Measurements from ENCODE around the gene ADGB.

Gene ADGB

DNA sequence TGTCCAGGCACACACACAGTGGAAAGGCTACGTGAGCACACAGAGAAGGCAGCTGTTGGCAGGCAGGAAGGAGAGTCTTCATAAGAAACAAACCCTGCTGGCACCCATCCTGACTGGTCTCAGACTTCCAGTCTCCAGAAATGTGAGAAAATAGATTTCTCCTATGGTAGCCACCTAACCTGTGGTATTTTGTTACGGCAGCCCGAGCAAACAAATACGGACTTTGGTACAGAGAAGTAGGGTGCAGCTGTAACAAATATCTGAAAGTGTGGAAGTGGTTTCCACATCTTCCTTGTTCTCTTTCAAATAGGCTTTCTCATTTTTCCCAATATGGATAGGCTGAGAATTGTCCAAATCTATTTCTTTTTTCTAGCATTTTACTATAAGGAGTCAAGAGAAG, 94.6 kb downstream of the ADGB start:
- TF ChIP-seq, protein P1, sequence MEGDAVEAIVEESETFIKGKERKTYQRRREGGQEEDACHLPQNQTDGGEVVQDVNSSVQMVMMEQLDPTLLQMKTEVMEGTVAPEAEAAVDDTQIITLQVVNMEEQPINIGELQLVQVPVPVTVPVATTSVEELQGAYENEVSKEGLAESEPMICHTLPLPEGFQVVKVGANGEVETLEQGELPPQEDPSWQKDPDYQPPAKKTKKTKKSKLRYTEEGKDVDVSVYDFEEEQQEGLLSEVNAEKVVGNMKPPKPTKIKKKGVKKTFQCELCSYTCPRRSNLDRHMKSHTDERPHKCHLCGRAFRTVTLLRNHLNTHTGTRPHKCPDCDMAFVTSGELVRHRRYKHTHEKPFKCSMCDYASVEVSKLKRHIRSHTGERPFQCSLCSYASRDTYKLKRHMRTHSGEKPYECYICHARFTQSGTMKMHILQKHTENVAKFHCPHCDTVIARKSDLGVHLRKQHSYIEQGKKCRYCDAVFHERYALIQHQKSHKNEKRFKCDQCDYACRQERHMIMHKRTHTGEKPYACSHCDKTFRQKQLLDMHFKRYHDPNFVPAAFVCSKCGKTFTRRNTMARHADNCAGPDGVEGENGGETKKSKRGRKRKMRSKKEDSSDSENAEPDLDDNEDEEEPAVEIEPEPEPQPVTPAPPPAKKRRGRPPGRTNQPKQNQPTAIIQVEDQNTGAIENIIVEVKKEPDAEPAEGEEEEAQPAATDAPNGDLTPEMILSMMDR (IDR thresholded peaks at IDR 0.05): no peak
- H3K4me3 Mint-ChIP-seq: no peak overlapping the region
- no peak for DNase-seq
- H3K9me3 Mint-ChIP-seq: no peaks in the 10 kb centered on the region
- no peaks in the 10 kb centered on the region for H3K36me3 Mint-ChIP-seq (ENCODE audit: low read depth)
- H3K4me1 Mint-ChIP-seq: no peaks in the 10 kb centered on the region
- no peak overlapping the region for H3K27ac Mint-ChIP-seq
- H3K27me3 Mint-ChIP-seq (ENCODE audit: low read depth, poor library complexity): peaks cover 9% of the 10 kb centered on the region

GRCh38 chr6:146697921-146698320, 99.1 kb downstream of the ADGB start:
- Mint-ChIP-seq H3K4me1 (no peaks in the 10 kb centered on the region), H3K4me3 (no peak overlapping the region), H3K27ac (no peak overlapping the region), H3K9me3 (no peaks in the 10 kb centered on the region), H3K36me3 (ENCODE audit: low read depth) (no peaks in the 10 kb centered on the region), H3K27me3 (ENCODE audit: low read depth, poor library complexity) (peaks cover 9% of the 10 kb centered on the region)
- DNase-seq: no peak
- TF ChIP-seq, protein P1 (IDR thresholded peaks at IDR 0.05): no peak

GRCh38 chr6:146700078-146700686, 101.4 kb downstream of the ADGB start:
- H3K27me3 Mint-ChIP-seq (ENCODE audit: low read depth, poor library complexity): peaks cover 8% of the 10 kb centered on the region
- no peak overlapping the region for H3K27ac Mint-ChIP-seq
- no peaks in the 10 kb centered on the region for H3K36me3 Mint-ChIP-seq (ENCODE audit: low read depth)
- no peaks in the 10 kb centered on the region for H3K9me3 Mint-ChIP-seq
- no peaks in the 10 kb centered on the region for H3K4me1 Mint-ChIP-seq
- H3K4me3 Mint-ChIP-seq: no peak overlapping the region
- DNase-seq: peak; percentile 29
- TF ChIP-seq, protein P1 (IDR thresholded peaks at IDR 0.05): peak; percentile 76

DNA sequence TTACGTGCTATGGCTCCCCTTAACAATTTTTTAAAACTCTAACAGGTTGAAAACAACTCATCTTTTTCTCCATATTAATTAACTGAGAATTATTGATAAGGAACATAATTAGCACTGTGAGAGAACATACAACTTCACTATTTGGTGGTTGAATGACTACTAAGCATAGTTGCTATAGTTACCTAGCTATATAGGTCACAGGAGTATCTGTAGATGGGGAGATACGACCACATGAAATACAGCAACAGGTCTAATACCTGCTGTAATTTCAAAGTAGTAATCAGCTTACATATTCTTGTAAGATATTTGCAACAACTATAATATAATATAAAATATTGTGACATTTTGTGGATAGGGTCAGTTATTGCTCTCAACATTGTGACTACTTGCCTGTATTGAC, 102.9 kb downstream of the ADGB start:
- no peak for DNase-seq
- TF ChIP-seq, protein P1 (IDR thresholded peaks at IDR 0.05): no peak

GRCh38 chr6:146709036-146709622, 110.4 kb downstream of the ADGB start:
- DNase-seq: no peak
- no peak overlapping the region for H3K4me3 Mint-ChIP-seq

More for the DNA sequence above, 102.9 kb downstream of the ADGB start:
- no peak overlapping the region for H3K27ac Mint-ChIP-seq
- H3K4me1 Mint-ChIP-seq: no peaks in the 10 kb centered on the region
- no peak overlapping the region for H3K4me3 Mint-ChIP-seq
- H3K9me3 Mint-ChIP-seq: no peaks in the 10 kb centered on the region
- no peaks in the 10 kb centered on the region for H3K36me3 Mint-ChIP-seq (ENCODE audit: low read depth)
- H3K27me3 Mint-ChIP-seq (ENCODE audit: low read depth, poor library complexity): peaks cover 8% of the 10 kb centered on the region

More at GRCh38 chr6:146709036-146709622, 110.4 kb downstream of the ADGB start:
- TF ChIP-seq, protein P1 (IDR thresholded peaks at IDR 0.05): no peak
- Mint-ChIP-seq H3K36me3 (ENCODE audit: low read depth) (no peaks in the 10 kb centered on the region), H3K4me1 (no peaks in the 10 kb centered on the region), H3K9me3 (no peaks in the 10 kb centered on the region), H3K27ac (no peak overlapping the region), H3K27me3 (ENCODE audit: low read depth, poor library complexity) (peaks cover 8% of the 10 kb centered on the region)

All from nephron progenitor cell (in vitro differentiated cells).